Panc1 (cell line): Measurements from ENCODE around the gene ATF3.

Source experiments
- CTCF ChIP-seq: fragments of 450-650 bp; IDR thresholded peaks from 2 replicates; pipeline ENCODE4 v1.5.1; 2017; ENCODE audit warnings: mild to moderate bottlenecking
- POLR2AphosphoS5 ChIP-seq: IDR thresholded peaks from 2 replicates; pipeline ENCODE4 v1.6.1; 2012; ENCODE audit warnings: mild to moderate bottlenecking, low read depth, low read length, moderate library complexity
- SIN3A ChIP-seq: IDR thresholded peaks from 2 replicates; pipeline ENCODE4 v1.6.1; 2012; ENCODE audit warnings: low read depth, mild to moderate bottlenecking, low read length, moderate library complexity, borderline replicate concordance; ENCODE audit not compliant: insufficient read depth
- TF ChIP-seq, protein P1 (sequence below), 2 experiments: IDR thresholded peaks; 2 replicates each; pipeline ENCODE4 v1.6.1; 2011 to 2012; ENCODE audit warnings: low read depth in 2 of 2, control low read depth in 1 of 2, low read length in 1 of 2, mild to moderate bottlenecking in 1 of 2, moderate library complexity in 1 of 2; ENCODE audit not compliant: insufficient read depth in 1 of 2

DNA sequence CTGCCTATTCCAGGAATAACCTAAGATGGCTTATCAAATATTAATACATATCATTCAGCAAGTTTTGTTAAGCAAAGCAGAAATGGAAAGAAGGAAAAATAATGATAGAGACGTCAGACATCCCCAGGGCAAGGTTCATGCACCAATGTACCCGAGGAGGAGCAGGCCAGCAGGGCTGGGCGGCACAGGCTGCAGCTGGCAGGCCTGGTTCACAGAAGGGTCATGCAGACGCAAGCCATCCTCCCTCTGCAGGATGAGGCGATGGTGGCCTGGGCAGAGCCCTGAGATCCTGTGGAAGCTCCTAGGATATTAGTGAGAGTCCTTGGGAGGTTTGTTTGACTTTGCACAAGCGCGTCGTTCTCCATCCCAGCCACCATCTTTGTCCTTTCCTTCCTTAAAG, 61.0 kb downstream of the ATF3 start:
- no peak for TF ChIP-seq CTCF
- TF ChIP-seq, protein P1, sequence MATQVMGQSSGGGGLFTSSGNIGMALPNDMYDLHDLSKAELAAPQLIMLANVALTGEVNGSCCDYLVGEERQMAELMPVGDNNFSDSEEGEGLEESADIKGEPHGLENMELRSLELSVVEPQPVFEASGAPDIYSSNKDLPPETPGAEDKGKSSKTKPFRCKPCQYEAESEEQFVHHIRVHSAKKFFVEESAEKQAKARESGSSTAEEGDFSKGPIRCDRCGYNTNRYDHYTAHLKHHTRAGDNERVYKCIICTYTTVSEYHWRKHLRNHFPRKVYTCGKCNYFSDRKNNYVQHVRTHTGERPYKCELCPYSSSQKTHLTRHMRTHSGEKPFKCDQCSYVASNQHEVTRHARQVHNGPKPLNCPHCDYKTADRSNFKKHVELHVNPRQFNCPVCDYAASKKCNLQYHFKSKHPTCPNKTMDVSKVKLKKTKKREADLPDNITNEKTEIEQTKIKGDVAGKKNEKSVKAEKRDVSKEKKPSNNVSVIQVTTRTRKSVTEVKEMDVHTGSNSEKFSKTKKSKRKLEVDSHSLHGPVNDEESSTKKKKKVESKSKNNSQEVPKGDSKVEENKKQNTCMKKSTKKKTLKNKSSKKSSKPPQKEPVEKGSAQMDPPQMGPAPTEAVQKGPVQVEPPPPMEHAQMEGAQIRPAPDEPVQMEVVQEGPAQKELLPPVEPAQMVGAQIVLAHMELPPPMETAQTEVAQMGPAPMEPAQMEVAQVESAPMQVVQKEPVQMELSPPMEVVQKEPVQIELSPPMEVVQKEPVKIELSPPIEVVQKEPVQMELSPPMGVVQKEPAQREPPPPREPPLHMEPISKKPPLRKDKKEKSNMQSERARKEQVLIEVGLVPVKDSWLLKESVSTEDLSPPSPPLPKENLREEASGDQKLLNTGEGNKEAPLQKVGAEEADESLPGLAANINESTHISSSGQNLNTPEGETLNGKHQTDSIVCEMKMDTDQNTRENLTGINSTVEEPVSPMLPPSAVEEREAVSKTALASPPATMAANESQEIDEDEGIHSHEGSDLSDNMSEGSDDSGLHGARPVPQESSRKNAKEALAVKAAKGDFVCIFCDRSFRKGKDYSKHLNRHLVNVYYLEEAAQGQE (IDR thresholded peaks at IDR 0.05; ENCODE audit: insufficient read depth in 1 of 2, low read depth in 2 of 2, low read length in 1 of 2): no peak
- no peak for TF ChIP-seq SIN3A
- TF ChIP-seq POLR2AphosphoS5: no peak
